ENCODE results near the gene LILRB3. TPM values are rescaled to one million over a fixed set of nuclear protein-coding genes. Genes with fewer than 3 reads are reported as not detected.
"Not testable (repeated sequence)": the region's sequence is repeated elsewhere in the genome, so short reads cannot be mapped to it uniquely, and the experiment has no call there.

The LILRB3 gene
- total and polyA plus RNA-seq, 2 experiments from 2014 or later, result not detected

- TF ChIP-seq CTCF (conservative IDR thresholded peaks at IDR 0.05; ENCODE audit: low read depth in 2 of 2) (no peak), ZNF114 (CRISPR knock-in tag; IDR thresholded peaks at IDR 0.05) (no peak)
Observed at GRCh38 chr19:54216869-54217268, 5.9 kb downstream of the LILRB3 start (continued).

GRCh38 chr19:54214734-54215133, 8.1 kb downstream of the LILRB3 start:
- H3K36me3 ChIP-seq (ENCODE audit: insufficient read depth); H3K27ac ChIP-seq (ENCODE audit: low read depth); H2AFZ ChIP-seq; H3K4me3 ChIP-seq; H3K4me1 Mint-ChIP-seq; H3K9me3 Mint-ChIP-seq; H4K20me1 ChIP-seq (replicated peaks; ENCODE audit: insufficient read depth); ATAC-seq; H3K4me2 ChIP-seq; H3K4me1 ChIP-seq (ENCODE audit: insufficient read depth); H3K4me3 Mint-ChIP-seq; H3K27me3 ChIP-seq (ENCODE audit: insufficient read depth); H3F3A ChIP-seq (replicated peaks; ENCODE audit: low read depth); DNase-seq (ENCODE audit: low spot score); H3K79me2 ChIP-seq (replicated peaks; ENCODE audit: insufficient read depth); H3K9me2 ChIP-seq (ENCODE audit: insufficient read depth); H3K27ac Mint-ChIP-seq: not testable (repeated sequence)
- Mint-ChIP-seq H3K36me3 (ENCODE audit: low read depth) (peaks cover 36% of the 10 kb centered on the region), H3K27me3 (ENCODE audit: insufficient read depth, low read depth, poor library complexity) (peaks cover 12% of the 10 kb centered on the region)

- H3K4me1 Mint-ChIP-seq, H3K9me3 Mint-ChIP-seq: not testable (repeated sequence)
Observed at GRCh38 chr19:54214217-54214616, 8.6 kb downstream of the LILRB3 start.

GRCh38 chr19:54211235-54211634, 11.6 kb downstream of the LILRB3 start:
- H3K9me2 ChIP-seq (ENCODE audit: insufficient read depth), result no peaks in the 10 kb centered on the region
- DNase-seq (ENCODE audit: low spot score), result no peak
- H2AFZ ChIP-seq, result no peak overlapping the region
- H4K20me1 ChIP-seq (replicated peaks; ENCODE audit: insufficient read depth), result peaks cover 18% of the 10 kb centered on the region; the same call in 1 of the 2 replicates
- no peak overlapping the region for H3K27ac ChIP-seq (ENCODE audit: low read depth)
- H3K4me1 ChIP-seq (ENCODE audit: insufficient read depth), result no peaks in the 10 kb centered on the region
- Mint-ChIP-seq H3K9me3 (peaks cover 6% of the 10 kb centered on the region; the same call in 1 of the 3 replicates), H3K4me1 (peaks cover 22% of the 10 kb centered on the region; the same call in 2 of the 3 replicates), H3K27me3 (ENCODE audit: insufficient read depth, low read depth, poor library complexity) (peaks cover 44% of the 10 kb centered on the region), H3K4me3 (no peak overlapping the region; the same call in 2 of the 3 replicates), H3K27ac (no peak overlapping the region), H3K36me3 (ENCODE audit: low read depth) (peaks cover 50% of the 10 kb centered on the region)
- no peak overlapping the region for H3K4me2 ChIP-seq
- H3F3A ChIP-seq (replicated peaks; ENCODE audit: low read depth), result peaks cover 28% of the 10 kb centered on the region
- H3K4me3 ChIP-seq, result no peak overlapping the region
- H3K27me3 ChIP-seq (ENCODE audit: insufficient read depth), result no peaks in the 10 kb centered on the region
- H3K79me2 ChIP-seq (replicated peaks; ENCODE audit: insufficient read depth), result peaks cover 8% of the 10 kb centered on the region
- no peak for ATAC-seq
- peaks cover 8% of the 10 kb centered on the region for H3K36me3 ChIP-seq (ENCODE audit: insufficient read depth)
- TF ChIP-seq CTCF (conservative IDR thresholded peaks at IDR 0.05; ENCODE audit: low read depth in 2 of 2) (no peak), ZNF331 (CRISPR knock-in tag; IDR thresholded peaks at IDR 0.05; ENCODE audit: low read depth) (no peak), CREB1 (CRISPR knock-in tag; IDR thresholded peaks at IDR 0.05; ENCODE audit: low read depth) (no peak), JUNB (IDR thresholded peaks at IDR 0.05; ENCODE audit: unreplicated experiment) (no peak)

More at GRCh38 chr19:54214217-54214616, 8.6 kb downstream of the LILRB3 start:
- not testable (repeated sequence) for H3K4me1 ChIP-seq (ENCODE audit: insufficient read depth); H3K27ac ChIP-seq (ENCODE audit: low read depth); H3K36me3 ChIP-seq (ENCODE audit: insufficient read depth); H3K4me3 ChIP-seq; ATAC-seq; H2AFZ ChIP-seq; H3K4me2 ChIP-seq; DNase-seq (ENCODE audit: low spot score); H3K27ac Mint-ChIP-seq; H3K79me2 ChIP-seq (replicated peaks; ENCODE audit: insufficient read depth); H3K4me3 Mint-ChIP-seq; H3K27me3 ChIP-seq (ENCODE audit: insufficient read depth); H3F3A ChIP-seq (replicated peaks; ENCODE audit: low read depth); H3K9me2 ChIP-seq (ENCODE audit: insufficient read depth); H4K20me1 ChIP-seq (replicated peaks; ENCODE audit: insufficient read depth)
- Mint-ChIP-seq H3K36me3 (ENCODE audit: low read depth) (peaks cover 36% of the 10 kb centered on the region), H3K27me3 (ENCODE audit: insufficient read depth, low read depth, poor library complexity) (peaks cover 16% of the 10 kb centered on the region)

All from GM23338 (cell line).